Measurements from ENCODE around the gene SP140. TPM values are rescaled to one million over a fixed set of nuclear protein-coding genes. Genes with fewer than 3 reads are reported as not detected.

Gene SP140
- total and polyA plus RNA-seq, 2 of the 13 experiments (the other 11 are each of a cell fraction or from before 2014, with no cell fraction given), result 0.57 to 0.80 TPM

DNA sequence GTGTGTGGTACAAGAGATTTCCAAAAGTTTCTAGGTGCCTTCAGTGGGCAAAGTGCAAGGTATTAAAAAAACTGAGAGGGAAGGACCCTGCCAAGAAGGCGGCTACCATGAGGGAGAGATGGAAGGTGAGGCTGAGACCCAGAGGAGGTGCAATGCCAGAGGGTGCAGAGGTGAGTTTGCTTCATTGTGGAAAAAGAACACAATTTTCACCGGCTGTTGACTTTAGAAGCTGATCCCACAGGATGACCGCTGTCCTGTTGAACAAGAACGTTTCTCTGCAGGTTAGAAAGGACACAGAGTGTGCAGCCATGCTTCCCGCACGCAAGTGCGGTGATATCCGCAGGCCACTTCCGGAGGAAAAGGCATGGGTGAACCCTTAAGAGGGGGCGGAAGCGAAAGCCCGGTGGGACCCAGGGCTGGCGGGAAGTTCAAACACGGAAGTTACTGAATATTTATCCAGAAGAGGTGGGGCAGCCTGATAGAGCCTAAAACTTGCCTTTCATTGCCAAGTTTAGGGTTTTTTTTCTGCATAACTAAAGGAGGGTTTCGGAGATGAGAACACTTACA lies 22.3 kb upstream of the SP140 start (continued):
- TF ChIP-seq CERS6 (CRISPR knock-in tag; IDR thresholded peaks at IDR 0.05) (no peak), KLF6 (CRISPR knock-in tag; IDR thresholded peaks at IDR 0.05) (no peak), GMEB2 (CRISPR knock-in tag; IDR thresholded peaks at IDR 0.05; ENCODE audit: low read depth) (no peak), MEIS1 (CRISPR knock-in tag; IDR thresholded peaks at IDR 0.05; ENCODE audit: borderline replicate concordance) (no peak), ZMYM2 (CRISPR knock-in tag; IDR thresholded peaks at IDR 0.05) (no peak), SNAPC2 (CRISPR knock-in tag; IDR thresholded peaks at IDR 0.05) (no peak), ZNF382 (CRISPR knock-in tag; IDR thresholded peaks at IDR 0.05; ENCODE audit: borderline replicate concordance) (no peak), ZBTB20 (CRISPR knock-in tag; IDR thresholded peaks at IDR 0.05; ENCODE audit: borderline replicate concordance, low read depth) (no peak), ZNF605 (CRISPR knock-in tag; IDR thresholded peaks at IDR 0.05) (no peak)
- TF ChIP-seq, protein P1, sequence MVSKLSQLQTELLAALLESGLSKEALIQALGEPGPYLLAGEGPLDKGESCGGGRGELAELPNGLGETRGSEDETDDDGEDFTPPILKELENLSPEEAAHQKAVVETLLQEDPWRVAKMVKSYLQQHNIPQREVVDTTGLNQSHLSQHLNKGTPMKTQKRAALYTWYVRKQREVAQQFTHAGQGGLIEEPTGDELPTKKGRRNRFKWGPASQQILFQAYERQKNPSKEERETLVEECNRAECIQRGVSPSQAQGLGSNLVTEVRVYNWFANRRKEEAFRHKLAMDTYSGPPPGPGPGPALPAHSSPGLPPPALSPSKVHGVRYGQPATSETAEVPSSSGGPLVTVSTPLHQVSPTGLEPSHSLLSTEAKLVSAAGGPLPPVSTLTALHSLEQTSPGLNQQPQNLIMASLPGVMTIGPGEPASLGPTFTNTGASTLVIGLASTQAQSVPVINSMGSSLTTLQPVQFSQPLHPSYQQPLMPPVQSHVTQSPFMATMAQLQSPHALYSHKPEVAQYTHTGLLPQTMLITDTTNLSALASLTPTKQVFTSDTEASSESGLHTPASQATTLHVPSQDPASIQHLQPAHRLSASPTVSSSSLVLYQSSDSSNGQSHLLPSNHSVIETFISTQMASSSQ (IDR thresholded peaks at IDR 0.05; ENCODE audit: low read depth), result no peak
- TF ChIP-seq, protein P1 (CRISPR knock-in tag; IDR thresholded peaks at IDR 0.05; ENCODE audit: borderline replicate concordance), result no peak
- TF ChIP-seq, protein P2, sequence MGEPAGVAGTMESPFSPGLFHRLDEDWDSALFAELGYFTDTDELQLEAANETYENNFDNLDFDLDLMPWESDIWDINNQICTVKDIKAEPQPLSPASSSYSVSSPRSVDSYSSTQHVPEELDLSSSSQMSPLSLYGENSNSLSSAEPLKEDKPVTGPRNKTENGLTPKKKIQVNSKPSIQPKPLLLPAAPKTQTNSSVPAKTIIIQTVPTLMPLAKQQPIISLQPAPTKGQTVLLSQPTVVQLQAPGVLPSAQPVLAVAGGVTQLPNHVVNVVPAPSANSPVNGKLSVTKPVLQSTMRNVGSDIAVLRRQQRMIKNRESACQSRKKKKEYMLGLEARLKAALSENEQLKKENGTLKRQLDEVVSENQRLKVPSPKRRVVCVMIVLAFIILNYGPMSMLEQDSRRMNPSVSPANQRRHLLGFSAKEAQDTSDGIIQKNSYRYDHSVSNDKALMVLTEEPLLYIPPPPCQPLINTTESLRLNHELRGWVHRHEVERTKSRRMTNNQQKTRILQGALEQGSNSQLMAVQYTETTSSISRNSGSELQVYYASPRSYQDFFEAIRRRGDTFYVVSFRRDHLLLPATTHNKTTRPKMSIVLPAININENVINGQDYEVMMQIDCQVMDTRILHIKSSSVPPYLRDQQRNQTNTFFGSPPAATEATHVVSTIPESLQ (CRISPR knock-in tag; conservative IDR thresholded peaks at IDR 0.05), result no peak
